OCI-LY3 (cell line): ENCODE results near the gene ARHGEF38.

Source experiments
- H2AFZ ChIP-seq: fragments of 200-600, 300-600 bp; shearing (Covaris generic); 2 replicates; pipeline ENCODE4 v1.6.0; 2014; ENCODE audit warnings: antibody characterized with exemption, low read depth, low read length
- H3K27ac ChIP-seq: fragments of 200-600, 300-600 bp; sonication (generic); 2 replicates; pipeline ENCODE4 v1.5.1; 2014; ENCODE audit warnings: mild to moderate bottlenecking, low read length, moderate library complexity, mixed read lengths
- H3K27me3 ChIP-seq: fragments of 200-600, 300-600 bp; sonication (generic); 2 replicates; pipeline ENCODE4 v1.6.1; 2014; ENCODE audit warnings: low read depth, low read length, mixed read lengths
- H3K36me3 ChIP-seq: fragments of 200-600, 300-600 bp; sonication (generic); replicated peaks from 2 replicates; pipeline ENCODE3; 2014; ENCODE audit warnings: low read depth, low read length, mixed read lengths
- H3K4me1 ChIP-seq: fragments of 300-600, 200-600 bp; sonication (generic); 2 replicates; pipeline ENCODE4 v1.6.1; 2014; ENCODE audit warnings: low read length, mixed read lengths
- H3K4me2 ChIP-seq: fragments of 200-600, 300-600 bp; sonication (generic); 2 replicates; pipeline ENCODE4 v1.6.1; 2014; ENCODE audit warnings: low read length, mixed read lengths
- H3K4me3 ChIP-seq: fragments of 300-600, 200-600 bp; sonication (generic); 2 replicates; pipeline ENCODE4 v1.5.1; 2014; ENCODE audit warnings: antibody characterized with exemption, mild to moderate bottlenecking, low read length, moderate library complexity
- H3K79me2 ChIP-seq: fragments of 300-600, 200-600 bp; shearing (Covaris generic); 2 replicates; pipeline ENCODE4 v1.6.1; 2014; ENCODE audit warnings: mild to moderate bottlenecking, low read length, mixed read lengths
- H3K9ac ChIP-seq: fragments of 300-600, 200-600 bp; shearing (Covaris generic); 2 replicates; pipeline ENCODE4 v1.6.0; 2014; ENCODE audit warnings: mild to moderate bottlenecking, low read length, moderate library complexity
- H3K9me3 ChIP-seq: fragments of 200-600, 300-600 bp; shearing (Covaris generic); 2 replicates; pipeline ENCODE4 v1.6.1; 2014; ENCODE audit warnings: low read length, mixed read lengths; ENCODE audit not compliant: insufficient read depth
- H4K20me1 ChIP-seq: fragments of 200-600, 300-600 bp; sonication (generic); 2 replicates; pipeline ENCODE4 v1.6.1; 2016; ENCODE audit warnings: low read length, mixed read lengths; ENCODE audit not compliant: insufficient read depth
- CTCF ChIP-seq: fragments of 200-600, 300-600 bp; sonication (generic); IDR thresholded peaks from 2 replicates; pipeline ENCODE4 v1.5.1; 2014; ENCODE audit warnings: antibody characterized with exemption, low read length, low read depth
- EZH2phosphoT487 ChIP-seq: fragments of 200-600 bp; shearing (Covaris generic); IDR thresholded peaks from 2 replicates; pipeline ENCODE4 v1.6.1; 2018; ENCODE audit warnings: antibody characterized with exemption, mixed run types, low read depth

Gene ARHGEF38

GRCh38 chr4:105568584-105568983, 16.2 kb downstream of the ARHGEF38 start:
- H3K27ac ChIP-seq, result no peak overlapping the region
- no peaks in the 10 kb centered on the region for H3K79me2 ChIP-seq
- no peak overlapping the region for H3K4me3 ChIP-seq
- no peaks in the 10 kb centered on the region for H4K20me1 ChIP-seq
- H3K27me3 ChIP-seq, result no peaks in the 10 kb centered on the region
- H3K4me1 ChIP-seq, result peaks cover 3% of the 10 kb centered on the region; the same call in 1 of the 2 replicates
- no peak overlapping the region for H2AFZ ChIP-seq
- H3K9me3 ChIP-seq, result no peaks in the 10 kb centered on the region
- H3K36me3 ChIP-seq, result no peaks in the 10 kb centered on the region
- no peak overlapping the region for H3K9ac ChIP-seq
- no peak for TF ChIP-seq EZH2phosphoT487
- no peak for TF ChIP-seq CTCF
- H3K4me2 ChIP-seq, result no peak overlapping the region

GRCh38 chr4:105569057-105569865, 16.8 kb downstream of the ARHGEF38 start:
- Histone ChIP-seq H2AFZ (no peak overlapping the region), H3K4me2 (no peak overlapping the region), H3K9ac (no peak overlapping the region), H3K36me3 (no peaks in the 10 kb centered on the region), H3K27me3 (no peaks in the 10 kb centered on the region), H3K9me3 (no peaks in the 10 kb centered on the region), H3K27ac (no peak overlapping the region), H4K20me1 (no peaks in the 10 kb centered on the region), H3K79me2 (no peaks in the 10 kb centered on the region), H3K4me3 (no peak overlapping the region), H3K4me1 (peaks cover 3% of the 10 kb centered on the region; the same call in 1 of the 2 replicates)
- TF ChIP-seq CTCF (no peak), EZH2phosphoT487 (no peak)

- Histone ChIP-seq H2AFZ (no peak overlapping the region), H3K9ac (no peak overlapping the region), H3K27me3 (no peaks in the 10 kb centered on the region), H3K4me1 (peaks cover 3% of the 10 kb centered on the region; the same call in 1 of the 2 replicates), H3K9me3 (no peaks in the 10 kb centered on the region), H3K27ac (no peak overlapping the region), H3K4me2 (no peak overlapping the region), H3K36me3 (no peaks in the 10 kb centered on the region), H3K4me3 (no peak overlapping the region), H4K20me1 (no peaks in the 10 kb centered on the region), H3K79me2 (no peaks in the 10 kb centered on the region)
- TF ChIP-seq EZH2phosphoT487 (no peak), CTCF (no peak)
These were observed 17.4 kb downstream of the ARHGEF38 start for GRCh38 chr4:105569866-105570236.

GRCh38 chr4:105572296-105572695, 19.9 kb downstream of the ARHGEF38 start:
- no peaks in the 10 kb centered on the region for H3K9me3 ChIP-seq

More at GRCh38 chr4:105572296-105572695, 19.9 kb downstream of the ARHGEF38 start:
- no peaks in the 10 kb centered on the region for H3K27me3 ChIP-seq
- no peak for TF ChIP-seq CTCF
- no peak for TF ChIP-seq EZH2phosphoT487
- H3K4me1 ChIP-seq, result peaks cover 3% of the 10 kb centered on the region; the same call in 1 of the 2 replicates
- no peaks in the 10 kb centered on the region for H4K20me1 ChIP-seq
- no peaks in the 10 kb centered on the region for H3K79me2 ChIP-seq
- H3K9ac ChIP-seq, result no peak overlapping the region
- no peak overlapping the region for H3K4me2 ChIP-seq
- no peak overlapping the region for H2AFZ ChIP-seq
- H3K36me3 ChIP-seq, result no peaks in the 10 kb centered on the region
- H3K27ac ChIP-seq, result no peak overlapping the region
- no peak overlapping the region for H3K4me3 ChIP-seq
